ENCODE measurements around the gene TSPAN16. TPM values are rescaled to one million over a fixed set of nuclear protein-coding genes. Genes with fewer than 3 reads are reported as not detected.
"Not testable (repeated sequence)": the region's sequence is repeated elsewhere in the genome, so short reads cannot be mapped to it uniquely, and the experiment has no call there.

TSPAN16 gene
- total RNA-seq, 4 donors from 2014 or later = not detected

DNA sequence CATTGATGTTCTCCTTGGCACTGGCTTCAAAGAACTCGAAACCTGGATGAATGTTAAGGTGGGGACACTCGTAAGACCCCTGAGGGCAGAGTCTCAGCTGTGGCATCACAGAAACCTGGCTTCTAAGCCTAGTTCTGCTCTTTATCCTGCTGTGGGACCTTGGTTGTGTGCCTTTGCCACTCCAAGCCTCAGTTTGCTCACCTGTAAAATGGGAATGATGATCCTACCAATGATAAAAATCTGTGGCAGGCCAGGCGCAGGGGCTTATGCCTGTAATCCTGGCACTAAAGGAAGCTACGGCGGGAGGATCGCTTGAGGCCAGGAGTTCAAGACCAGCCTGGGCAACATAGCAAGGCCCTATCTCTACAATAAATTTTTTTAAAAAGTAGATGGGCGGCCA lies 29.6 kb downstream of the TSPAN16 start:
- H3K27ac ChIP-seq = no peak overlapping the region
- 93% methylated on average over 7 of the region's 7 CpGs for WGBS
- DNase-seq (ENCODE audit: low spot score in 2 of 2) = no peak
- peaks cover 54% of the 10 kb centered on the region for H3K36me3 ChIP-seq
- H3K4me3 ChIP-seq = no peak overlapping the region
- no peaks in the 10 kb centered on the region for H3K27me3 ChIP-seq
- H3K4me1 ChIP-seq = peaks cover 47% of the 10 kb centered on the region
- no peaks in the 10 kb centered on the region for H3K9me3 ChIP-seq
- TF ChIP-seq POLR2A (IDR thresholded peaks at IDR 0.05) = no peak
- TF ChIP-seq EP300 (IDR thresholded peaks at IDR 0.05) = no peak
- TF ChIP-seq, protein P1, sequence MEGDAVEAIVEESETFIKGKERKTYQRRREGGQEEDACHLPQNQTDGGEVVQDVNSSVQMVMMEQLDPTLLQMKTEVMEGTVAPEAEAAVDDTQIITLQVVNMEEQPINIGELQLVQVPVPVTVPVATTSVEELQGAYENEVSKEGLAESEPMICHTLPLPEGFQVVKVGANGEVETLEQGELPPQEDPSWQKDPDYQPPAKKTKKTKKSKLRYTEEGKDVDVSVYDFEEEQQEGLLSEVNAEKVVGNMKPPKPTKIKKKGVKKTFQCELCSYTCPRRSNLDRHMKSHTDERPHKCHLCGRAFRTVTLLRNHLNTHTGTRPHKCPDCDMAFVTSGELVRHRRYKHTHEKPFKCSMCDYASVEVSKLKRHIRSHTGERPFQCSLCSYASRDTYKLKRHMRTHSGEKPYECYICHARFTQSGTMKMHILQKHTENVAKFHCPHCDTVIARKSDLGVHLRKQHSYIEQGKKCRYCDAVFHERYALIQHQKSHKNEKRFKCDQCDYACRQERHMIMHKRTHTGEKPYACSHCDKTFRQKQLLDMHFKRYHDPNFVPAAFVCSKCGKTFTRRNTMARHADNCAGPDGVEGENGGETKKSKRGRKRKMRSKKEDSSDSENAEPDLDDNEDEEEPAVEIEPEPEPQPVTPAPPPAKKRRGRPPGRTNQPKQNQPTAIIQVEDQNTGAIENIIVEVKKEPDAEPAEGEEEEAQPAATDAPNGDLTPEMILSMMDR (IDR thresholded peaks at IDR 0.05) = no peak
- no peak for TF ChIP-seq POLR2AphosphoS5 (IDR thresholded peaks at IDR 0.05)

DNA sequence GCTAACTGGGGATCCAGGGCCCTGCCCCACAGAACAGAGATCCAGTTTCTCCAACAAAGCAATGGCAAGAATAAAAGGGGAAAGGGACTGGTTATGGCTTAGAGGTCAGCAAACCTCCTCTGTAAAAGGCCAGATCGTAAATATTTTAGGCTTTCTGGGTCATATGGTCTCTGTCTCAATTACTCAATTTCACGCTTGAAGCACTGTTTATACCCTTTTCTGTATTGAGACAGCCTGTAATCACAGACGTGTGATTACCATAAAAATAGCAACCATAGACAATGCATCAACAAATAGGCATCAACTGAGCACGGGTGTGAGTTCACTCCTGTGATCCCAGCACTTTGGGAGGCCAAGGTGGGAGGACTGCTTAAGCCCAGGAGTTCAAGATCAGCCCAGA lies 34.2 kb downstream of the TSPAN16 start:
- DNase-seq (ENCODE audit: low spot score in 2 of 2) = no peak
- Histone ChIP-seq H3K9me3 (no peaks in the 10 kb centered on the region), H3K4me1 (peaks cover 8% of the 10 kb centered on the region), H3K36me3 (peaks cover 96% of the 10 kb centered on the region), H3K4me3 (no peak overlapping the region), H3K27me3 (no peaks in the 10 kb centered on the region), H3K27ac (no peak overlapping the region)
- TF ChIP-seq, protein P1 (IDR thresholded peaks at IDR 0.05) = no peak
- no peak for TF ChIP-seq POLR2AphosphoS5 (IDR thresholded peaks at IDR 0.05)
- no peak for TF ChIP-seq EP300 (IDR thresholded peaks at IDR 0.05)
- TF ChIP-seq POLR2A (IDR thresholded peaks at IDR 0.05) = no peak
- WGBS = 81% methylated on average over 4 of the region's 4 CpGs

DNA sequence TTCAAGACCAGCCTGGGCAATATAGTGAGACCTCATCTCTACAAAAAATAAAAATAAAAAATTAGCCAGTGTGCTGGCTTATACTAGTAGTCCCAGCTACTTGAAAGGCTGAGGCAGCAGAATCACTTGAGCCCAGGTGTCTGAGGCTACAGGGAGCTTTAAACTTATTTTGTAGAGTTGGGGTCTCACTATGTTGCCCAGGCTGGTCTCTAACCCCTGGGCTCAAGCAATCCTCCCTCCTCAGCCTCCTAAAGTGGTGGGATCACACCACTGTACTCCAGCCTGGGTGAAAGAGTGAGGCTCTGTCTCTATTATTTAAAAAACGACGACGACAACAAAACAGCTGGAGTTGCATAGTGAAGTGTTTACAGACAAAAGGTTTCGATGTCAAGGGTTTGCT lies 35.5 kb downstream of the TSPAN16 start:
- no peak overlapping the region for H3K27ac ChIP-seq
- H3K9me3 ChIP-seq = no peaks in the 10 kb centered on the region
- H3K4me1 ChIP-seq = no peaks in the 10 kb centered on the region
- H3K36me3 ChIP-seq = peaks cover 98% of the 10 kb centered on the region
- no peaks in the 10 kb centered on the region for H3K27me3 ChIP-seq
- DNase-seq (ENCODE audit: low spot score in 2 of 2) = no peak
- 78% methylated on average over 4 of the region's 4 CpGs for WGBS
- H3K4me3 ChIP-seq = no peak overlapping the region
- TF ChIP-seq POLR2AphosphoS5 (IDR thresholded peaks at IDR 0.05) (no peak), EP300 (IDR thresholded peaks at IDR 0.05) (no peak), POLR2A (IDR thresholded peaks at IDR 0.05) (no peak)
- TF ChIP-seq, protein P1 (IDR thresholded peaks at IDR 0.05) = no peak

DNA sequence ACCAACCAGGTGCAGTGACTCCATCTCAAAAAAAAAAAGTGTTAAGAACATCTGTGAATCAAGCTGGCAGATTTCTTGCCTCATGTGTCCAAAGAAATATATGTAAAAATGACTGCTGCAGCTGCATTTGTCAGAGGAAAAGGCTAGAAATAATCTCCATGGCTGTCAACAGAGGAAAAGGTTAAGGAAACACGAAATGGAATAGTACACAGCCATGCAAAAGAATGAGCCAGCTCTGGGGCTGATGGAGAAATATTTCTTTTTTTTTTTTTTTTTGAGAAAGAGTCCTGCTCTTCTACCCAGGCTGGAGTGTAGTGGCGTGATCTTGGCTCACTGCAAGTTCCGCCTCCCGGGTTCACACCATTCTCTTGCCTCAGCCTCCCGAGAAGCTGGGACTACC lies 36.9 kb downstream of the TSPAN16 start:
- WGBS = 92% methylated on average over 5 of the region's 5 CpGs
- no peak for TF ChIP-seq POLR2A (IDR thresholded peaks at IDR 0.05)
- no peak for TF ChIP-seq EP300 (IDR thresholded peaks at IDR 0.05)
- TF ChIP-seq POLR2AphosphoS5 (IDR thresholded peaks at IDR 0.05) = no peak
- no peak overlapping the region for H3K27ac ChIP-seq
- H3K4me3 ChIP-seq = no peak overlapping the region
- H3K27me3 ChIP-seq = no peaks in the 10 kb centered on the region
- H3K4me1 ChIP-seq = peaks cover 4% of the 10 kb centered on the region
- no peaks in the 10 kb centered on the region for H3K9me3 ChIP-seq
- no peak for DNase-seq (ENCODE audit: low spot score in 2 of 2)
- H3K36me3 ChIP-seq = peaks cover 90% of the 10 kb centered on the region

DNA sequence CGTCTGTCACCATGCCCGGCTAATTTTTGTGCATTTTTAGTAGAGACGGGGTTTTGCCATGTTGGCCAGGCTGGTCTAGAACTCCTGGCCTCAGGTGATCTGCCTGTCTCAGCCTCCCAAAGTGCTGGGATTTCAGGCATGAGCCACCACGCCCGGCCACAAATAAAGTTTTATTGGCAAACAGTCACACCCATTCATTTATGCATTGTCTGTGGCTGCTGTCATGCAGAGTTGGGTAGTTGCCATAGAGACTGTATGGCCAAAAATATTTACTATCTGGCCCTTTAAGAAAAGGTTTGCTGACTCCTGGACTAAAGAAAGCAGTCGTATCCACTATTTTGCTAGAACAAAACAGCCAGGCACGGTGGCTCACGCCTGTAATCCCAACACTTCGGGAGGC lies 37.9 kb downstream of the TSPAN16 start:
- H3K36me3 ChIP-seq = peaks cover 81% of the 10 kb centered on the region
- not testable (repeated sequence) for H3K9me3 ChIP-seq; H3K4me3 ChIP-seq; H3K27ac ChIP-seq; H3K27me3 ChIP-seq; DNase-seq (ENCODE audit: low spot score in 2 of 2)
- peaks cover 14% of the 10 kb centered on the region for H3K4me1 ChIP-seq
- WGBS = 90% methylated on average over 9 of the region's 9 CpGs

DNA sequence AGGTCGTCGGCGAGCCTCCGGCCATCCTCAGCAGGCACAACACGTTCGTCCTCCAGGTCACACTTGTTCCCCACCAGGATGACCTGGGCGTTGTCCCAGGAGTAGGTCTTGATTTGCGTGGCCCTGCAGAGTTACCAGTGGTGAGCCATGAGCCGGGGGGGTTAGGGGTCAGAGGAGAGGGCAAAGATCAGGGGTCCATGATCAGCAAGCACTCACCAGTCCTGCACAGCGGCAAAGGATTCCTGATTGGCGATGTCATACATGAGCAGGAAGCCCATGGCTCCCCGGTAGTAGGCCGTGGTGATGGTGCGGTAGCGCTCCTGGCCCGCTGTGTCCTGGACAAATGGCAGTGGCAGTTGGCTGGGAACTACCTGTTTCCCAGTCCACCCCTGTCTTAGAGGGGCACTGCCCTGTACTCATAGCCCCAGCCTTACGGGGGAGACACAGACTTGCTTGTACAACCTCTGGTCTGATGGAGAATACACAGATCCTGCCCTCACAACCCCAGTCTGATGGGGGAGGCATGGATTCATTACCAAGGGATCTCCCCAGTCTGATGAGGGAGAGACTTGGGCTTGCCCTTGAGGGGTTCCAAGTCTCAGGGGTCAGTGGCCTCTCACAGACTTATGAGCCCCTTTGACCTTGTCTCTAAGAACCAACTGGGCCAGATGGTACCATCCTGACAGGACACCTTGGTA lies 39.6 kb downstream of the TSPAN16 start:
- H3K9me3 ChIP-seq = no peaks in the 10 kb centered on the region
- no peak overlapping the region for H3K27ac ChIP-seq
- no peaks in the 10 kb centered on the region for H3K27me3 ChIP-seq
- no peak for DNase-seq (ENCODE audit: low spot score in 2 of 2)
- TF ChIP-seq, protein P1 (IDR thresholded peaks at IDR 0.05) = no peak
- no peak for TF ChIP-seq POLR2A (IDR thresholded peaks at IDR 0.05)
- no peak for TF ChIP-seq POLR2AphosphoS5 (IDR thresholded peaks at IDR 0.05)
- no peak for TF ChIP-seq EP300 (IDR thresholded peaks at IDR 0.05)
- peaks cover 64% of the 10 kb centered on the region for H3K36me3 ChIP-seq
- WGBS = 96% methylated on average over 14 of the region's 17 CpGs
- H3K4me1 ChIP-seq = peaks cover 22% of the 10 kb centered on the region
- no peak overlapping the region for H3K4me3 ChIP-seq

Data from suprapubic skin (tissue), 4 donors.